IPS-18c (cell line): ENCODE measurements around the gene CABP4.

Source experiments
- H3K4me3 ChIP-seq: 2 replicates; pipeline ENCODE4 v1.7.0; 2013; ENCODE audit warnings: low read depth, mild to moderate bottlenecking, low read length, moderate library complexity; ENCODE audit not compliant: insufficient read depth
- H3K9me3 ChIP-seq: one replicate; pipeline ENCODE4 v1.6.1; 2013; ENCODE audit warnings: mild to moderate bottlenecking, low read length, moderate library complexity; ENCODE audit not compliant: control insufficient read depth, insufficient read depth

CABP4 gene

DNA sequence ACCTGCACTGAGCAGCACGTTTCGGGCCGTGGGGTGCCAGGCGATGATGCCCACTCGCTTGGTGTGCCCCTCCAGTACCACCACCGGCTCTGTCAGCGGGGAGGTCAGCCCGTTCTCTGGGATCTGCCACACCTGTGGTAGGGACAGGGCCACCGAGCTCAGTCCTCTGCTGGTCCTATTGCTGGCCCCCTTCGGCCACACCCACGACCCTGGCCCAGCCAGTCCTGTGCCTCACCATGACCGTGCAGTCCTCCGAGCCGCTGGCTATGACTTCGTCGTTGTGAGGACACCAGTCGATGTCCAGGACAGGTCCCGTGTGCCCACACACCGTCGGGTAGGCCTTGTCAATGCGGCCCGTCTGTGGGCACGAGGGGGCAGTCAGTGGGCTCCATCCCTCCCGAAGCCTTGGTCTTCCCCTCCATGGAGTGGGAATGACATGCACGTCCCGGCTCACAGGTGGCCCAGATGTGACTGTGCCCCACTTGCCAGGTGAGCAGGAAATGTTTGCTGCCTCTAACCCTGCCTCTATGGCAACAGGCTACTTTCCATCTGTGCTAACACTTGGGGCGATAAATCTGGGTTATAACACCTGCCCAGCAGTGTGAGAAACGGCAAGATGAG is 13.3 kb upstream of the CABP4 start:
- Histone ChIP-seq H3K4me3 (no peak overlapping the region), H3K9me3 (peaks cover 6% of the 10 kb centered on the region)

GRCh38 chr11:67442504-67443404 is 12.4 kb upstream of the CABP4 start:
- Histone ChIP-seq H3K4me3 (peak overlapping the region; percentile 77), H3K9me3 (peaks cover 8% of the 10 kb centered on the region)

GRCh38 chr11:67445515-67445914 is 9.6 kb upstream of the CABP4 start:
- no peak overlapping the region for H3K4me3 ChIP-seq
- H3K9me3 ChIP-seq = peaks cover 8% of the 10 kb centered on the region

DNA sequence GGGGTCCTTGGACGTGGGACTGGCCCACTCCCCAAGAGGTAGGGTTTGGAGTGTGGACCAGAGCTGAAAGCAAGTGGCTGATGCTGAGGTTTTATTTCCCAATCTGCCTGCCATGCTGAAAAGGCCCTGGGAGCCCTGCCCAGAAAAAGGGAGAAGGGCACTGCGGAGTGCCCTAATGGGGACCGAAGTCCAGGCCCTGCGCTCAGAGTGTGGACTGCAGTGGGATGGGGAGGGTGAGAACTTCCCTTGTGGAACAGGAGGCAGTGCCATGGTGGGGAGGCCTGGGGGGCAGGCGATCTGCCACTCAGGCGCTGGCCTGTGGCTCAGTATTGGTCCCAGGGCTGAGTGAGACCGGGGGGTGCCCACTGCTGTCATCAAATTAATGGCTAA is 6.9 kb upstream of the CABP4 start:
- peaks cover 4% of the 10 kb centered on the region for H3K9me3 ChIP-seq
- H3K4me3 ChIP-seq = no peak overlapping the region

GRCh38 chr11:67449116-67449844 is 5.9 kb upstream of the CABP4 start:
- Histone ChIP-seq H3K4me3 (no peak overlapping the region), H3K9me3 (peaks cover 4% of the 10 kb centered on the region)

- H3K9me3 ChIP-seq = peaks cover 4% of the 10 kb centered on the region
- no peak overlapping the region for H3K4me3 ChIP-seq
Measured at GRCh38 chr11:67450796-67451657, 4.1 kb upstream of the CABP4 start.

- Histone ChIP-seq H3K9me3 (peaks cover 2% of the 10 kb centered on the region), H3K4me3 (no peak overlapping the region)
Measured at GRCh38 chr11:67451658-67451976, 3.5 kb upstream of the CABP4 start.

GRCh38 chr11:67452141-67452952 is 2.8 kb upstream of the CABP4 start, which contains the start of gene GPR152:
TSS of gene GPR152 (minus strand) at chr11:67452729. CDS start at chr11:67452724, 5 bp downstream.
- Histone ChIP-seq H3K4me3 (no peak within 1 kb of the TSS), H3K9me3 (no peaks in the 10 kb centered on the region)

- Histone ChIP-seq H3K4me3 (no peak overlapping the region), H3K9me3 (no peaks in the 10 kb centered on the region)
Measured at GRCh38 chr11:67453816-67454732, 1.1 kb upstream of the CABP4 start.

DNA sequence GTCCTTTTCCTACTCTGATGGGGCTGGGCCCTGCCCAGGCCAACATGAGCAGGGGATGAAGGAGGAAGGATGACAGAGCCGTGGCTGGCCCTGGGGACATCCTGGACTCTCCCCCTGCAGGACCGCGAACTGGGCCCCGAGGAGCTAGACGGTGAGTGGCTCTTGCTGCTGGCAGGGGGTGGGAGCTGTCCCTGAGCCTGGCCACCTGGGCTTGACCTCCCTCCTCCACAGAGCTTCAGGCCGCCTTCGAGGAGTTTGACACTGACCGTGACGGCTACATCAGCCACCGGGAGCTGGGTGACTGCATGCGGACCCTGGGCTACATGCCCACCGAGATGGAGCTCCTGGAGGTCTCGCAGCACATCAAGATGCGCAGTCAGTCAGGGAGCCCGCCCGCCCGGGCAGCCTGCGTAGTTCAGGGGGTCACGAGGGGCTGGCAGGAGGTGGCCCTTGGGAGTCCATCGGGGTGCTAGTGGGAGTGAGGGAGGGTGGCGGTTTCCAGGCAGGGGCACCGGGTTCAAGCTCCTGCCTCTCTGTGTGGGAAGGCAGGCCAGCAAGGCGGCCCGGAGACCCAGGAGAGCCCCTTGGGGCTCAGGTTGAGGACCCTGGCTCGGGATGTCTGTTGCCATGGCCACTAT is 1.0 kb downstream of the CABP4 start:
- no peak overlapping the region for H3K4me3 ChIP-seq
- H3K9me3 ChIP-seq = no peaks in the 10 kb centered on the region

DNA sequence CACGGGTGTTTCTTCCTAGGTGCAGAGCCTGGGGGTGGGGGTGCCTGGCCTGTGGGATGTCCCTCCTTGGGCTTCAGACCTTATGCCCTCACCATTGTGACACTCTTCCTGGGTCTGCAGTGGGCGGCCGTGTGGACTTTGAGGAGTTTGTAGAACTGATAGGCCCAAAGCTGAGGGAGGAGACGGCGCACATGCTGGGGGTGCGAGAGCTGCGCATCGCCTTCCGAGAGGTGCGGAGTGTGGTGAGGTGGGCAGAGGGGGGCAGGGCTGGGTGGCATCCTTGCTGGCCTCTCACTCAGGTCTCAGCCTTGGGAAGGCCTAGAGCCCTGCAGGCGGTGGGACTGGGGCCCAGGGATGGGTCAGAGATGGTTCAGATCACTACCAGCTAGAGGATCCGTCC is 2.3 kb downstream of the CABP4 start:
- Histone ChIP-seq H3K4me3 (no peak overlapping the region), H3K9me3 (no peaks in the 10 kb centered on the region)

GRCh38 chr11:67458266-67458665 is 3.1 kb downstream of the CABP4 start:
- Histone ChIP-seq H3K4me3 (no peak overlapping the region), H3K9me3 (no peaks in the 10 kb centered on the region)

GRCh38 chr11:67463186-67463585 is 8.0 kb downstream of the CABP4 start:
- no peak overlapping the region for H3K4me3 ChIP-seq
- H3K9me3 ChIP-seq = no peaks in the 10 kb centered on the region

DNA sequence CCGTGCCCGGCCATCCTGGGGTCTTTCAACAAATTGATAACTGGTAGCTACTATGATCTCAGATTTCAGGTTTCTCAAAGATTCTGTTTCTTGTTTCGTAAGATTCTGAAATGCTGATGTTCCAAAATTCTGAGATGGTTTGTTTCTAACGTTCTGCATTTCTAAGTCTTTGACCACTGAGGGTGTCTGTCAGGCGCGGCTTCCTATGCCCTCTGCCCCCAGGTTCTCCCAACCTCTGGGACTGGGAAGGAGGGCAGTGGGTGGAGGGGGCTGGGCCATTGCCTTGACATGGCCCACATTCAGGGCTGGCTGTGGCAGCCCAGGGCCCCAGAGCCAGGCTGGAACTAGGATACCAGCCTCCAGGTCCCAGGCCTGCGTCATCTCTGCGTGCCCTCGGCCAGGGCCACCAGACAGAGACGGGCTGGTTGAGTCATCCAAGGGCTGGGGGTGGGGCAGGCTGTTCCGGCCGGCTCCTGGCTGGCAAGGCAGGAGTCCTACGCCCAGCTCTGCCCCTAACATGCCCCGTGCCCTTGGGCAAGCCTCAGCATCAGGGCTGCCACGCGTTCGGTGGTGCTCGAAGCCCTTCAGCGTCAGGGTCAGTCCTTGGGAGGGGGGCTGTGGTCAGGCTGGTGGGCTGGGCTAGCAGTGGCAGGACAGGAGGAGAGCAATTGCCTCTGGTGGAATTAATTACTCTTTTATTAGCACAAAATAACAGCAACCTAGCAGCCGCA is 8.7 kb downstream of the CABP4 start:
- Histone ChIP-seq H3K4me3 (peak overlapping the region; percentile 38; the same call in 1 of the 2 replicates), H3K9me3 (no peaks in the 10 kb centered on the region)
